Activated CD4-positive, alpha-beta T cell treated with anti-CD3 and anti-CD28 coated beads, Interleukin-2, Interleukin-6, amounts not matched to agents 100 ng/mL and 50 ng/mL, durations not matched to agents 16 hours and 8 hours (primary cell): ENCODE data around the gene ELAC1.

ENCODE experiments used
- DNase-seq: peaks from one replicate; pipeline ENCODE4 v3.0.0-alpha.2; 2020

Gene ELAC1

DNA sequence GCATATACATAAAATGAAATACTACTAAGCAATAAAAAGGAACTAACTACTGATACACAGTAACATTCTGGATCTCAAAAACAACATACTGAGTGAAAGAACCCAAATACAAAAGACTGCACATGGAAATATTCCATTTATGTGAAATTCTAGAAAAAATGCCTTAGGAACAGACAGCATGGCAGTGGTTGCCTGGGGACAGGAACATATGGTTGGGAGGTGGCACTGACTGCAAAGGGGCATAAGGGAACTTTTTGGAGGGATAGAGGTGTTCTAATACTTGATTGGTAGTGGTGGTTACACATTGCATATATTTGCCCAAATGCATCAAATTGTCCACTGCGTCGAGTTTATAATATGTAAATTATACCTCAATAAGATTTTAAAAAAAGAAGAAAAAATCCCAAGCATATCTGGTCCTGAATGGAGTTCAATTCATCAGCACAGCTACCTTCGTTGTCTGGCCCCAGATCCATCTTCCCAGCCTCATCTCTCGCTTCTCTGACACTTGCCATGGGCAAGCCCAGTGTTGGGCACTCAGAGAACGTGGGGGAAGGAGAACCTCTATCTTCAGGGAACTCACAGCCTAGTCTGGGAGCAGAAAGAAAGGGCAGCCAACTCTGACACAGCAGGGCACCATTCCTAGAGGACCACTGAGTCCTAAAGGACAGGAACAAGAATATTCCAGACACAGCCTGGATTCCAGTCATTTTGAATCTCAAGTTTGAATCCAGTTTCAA lies 53.6 kb downstream of the ELAC1 start:
- DNase-seq = no peak

DNA sequence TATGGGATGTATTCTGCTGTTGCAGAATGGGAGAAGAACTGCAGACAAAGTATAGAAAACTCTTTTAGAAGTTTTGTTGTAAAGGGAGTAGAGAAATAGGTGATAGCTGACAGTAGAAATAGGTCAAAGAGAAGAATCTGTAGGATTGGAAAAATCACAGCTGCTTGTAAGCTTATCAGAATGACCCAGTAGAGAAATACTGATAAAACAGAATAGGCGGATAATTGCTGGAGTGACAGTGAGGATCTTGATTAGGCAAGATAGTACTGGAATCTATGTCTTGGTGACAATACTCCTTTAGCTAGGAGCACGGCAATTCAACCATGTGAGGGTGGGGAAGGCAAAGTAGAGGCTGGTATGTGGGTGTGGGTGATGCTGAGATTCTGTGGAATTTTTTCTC lies 57.7 kb downstream of the ELAC1 start:
- no peak for DNase-seq

DNA sequence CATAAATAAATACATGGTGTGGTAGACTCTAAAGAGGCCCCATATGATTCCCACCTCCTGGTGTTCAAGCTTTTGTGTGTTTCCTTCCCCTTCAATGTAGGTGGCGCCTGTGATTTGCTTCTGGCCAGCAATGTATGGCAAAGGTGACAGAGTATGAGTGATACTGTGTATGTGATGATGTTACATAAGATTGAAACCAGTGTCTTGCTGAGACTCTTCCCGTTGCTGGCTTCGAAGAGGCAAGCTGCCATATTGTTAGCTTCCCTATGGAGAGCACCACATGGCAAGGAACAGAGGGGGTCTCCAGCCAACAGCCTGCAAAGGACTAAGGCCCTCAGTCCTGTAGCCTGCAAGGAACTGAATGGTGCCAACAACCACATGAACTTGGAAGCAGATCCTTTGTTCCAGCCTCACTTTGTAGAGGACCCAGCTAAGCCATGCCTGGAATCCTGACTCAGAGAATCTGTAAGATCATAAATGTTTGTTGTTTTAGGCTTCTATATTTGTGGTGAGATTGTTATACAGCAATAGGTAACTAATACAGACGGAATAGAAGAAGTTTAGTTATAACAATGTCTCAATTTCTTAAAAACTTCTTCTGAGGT lies 60.5 kb downstream of the ELAC1 start:
- DNase-seq = peak; percentile 61

- no peak for DNase-seq
Measured at GRCh38 chr18:51029378-51029693, 61.5 kb downstream of the ELAC1 start.

DNA sequence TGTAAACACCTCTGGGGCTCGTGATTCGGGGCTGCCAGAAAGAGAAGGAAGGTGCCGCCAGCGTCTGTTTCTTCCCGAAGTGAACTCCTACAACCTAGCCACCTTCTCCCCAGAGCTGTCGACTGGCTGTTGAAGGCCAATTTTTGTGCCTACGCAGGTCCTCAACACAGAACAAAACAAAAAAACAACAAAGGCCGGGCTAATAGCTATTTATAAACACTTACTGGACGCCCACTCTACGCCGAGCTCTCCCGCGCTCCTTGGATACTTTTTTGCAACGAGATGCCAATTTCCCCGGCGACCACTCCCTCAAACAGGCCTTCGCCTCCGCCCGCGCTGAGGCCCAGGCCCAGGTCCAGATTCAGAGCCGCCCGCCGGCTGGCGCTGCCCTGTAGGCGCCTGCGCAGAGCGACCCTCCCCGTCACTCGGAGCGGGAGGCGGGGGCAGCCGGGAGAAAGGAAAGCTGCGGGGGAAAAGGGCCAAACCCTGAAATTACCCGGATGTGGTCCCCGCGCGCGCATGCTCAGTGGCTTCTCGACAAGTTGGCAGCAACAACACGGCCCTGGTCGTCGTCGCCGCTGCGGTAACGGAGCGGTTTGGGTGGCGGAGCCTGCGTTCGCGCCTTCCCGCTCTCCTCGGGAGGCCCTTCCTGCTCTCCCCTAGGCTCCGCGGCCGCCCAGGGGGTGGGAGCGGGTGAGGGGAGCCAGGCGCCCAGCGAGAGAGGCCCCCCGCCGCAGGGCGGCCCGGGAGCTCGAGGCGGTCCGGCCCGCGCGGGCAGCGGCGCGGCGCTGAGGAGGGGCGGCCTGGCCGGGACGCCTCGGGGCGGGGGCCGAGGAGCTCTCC lies 62.1 kb downstream of the ELAC1 start, which contains the start of gene SMAD4:
Gene SMAD4, plus strand, starts transcription at position 520 of the 843 bp plus-strand sequence. CDS start 16,834 bp downstream, outside the sequence.
- peak; percentile 98 for DNase-seq

DNA sequence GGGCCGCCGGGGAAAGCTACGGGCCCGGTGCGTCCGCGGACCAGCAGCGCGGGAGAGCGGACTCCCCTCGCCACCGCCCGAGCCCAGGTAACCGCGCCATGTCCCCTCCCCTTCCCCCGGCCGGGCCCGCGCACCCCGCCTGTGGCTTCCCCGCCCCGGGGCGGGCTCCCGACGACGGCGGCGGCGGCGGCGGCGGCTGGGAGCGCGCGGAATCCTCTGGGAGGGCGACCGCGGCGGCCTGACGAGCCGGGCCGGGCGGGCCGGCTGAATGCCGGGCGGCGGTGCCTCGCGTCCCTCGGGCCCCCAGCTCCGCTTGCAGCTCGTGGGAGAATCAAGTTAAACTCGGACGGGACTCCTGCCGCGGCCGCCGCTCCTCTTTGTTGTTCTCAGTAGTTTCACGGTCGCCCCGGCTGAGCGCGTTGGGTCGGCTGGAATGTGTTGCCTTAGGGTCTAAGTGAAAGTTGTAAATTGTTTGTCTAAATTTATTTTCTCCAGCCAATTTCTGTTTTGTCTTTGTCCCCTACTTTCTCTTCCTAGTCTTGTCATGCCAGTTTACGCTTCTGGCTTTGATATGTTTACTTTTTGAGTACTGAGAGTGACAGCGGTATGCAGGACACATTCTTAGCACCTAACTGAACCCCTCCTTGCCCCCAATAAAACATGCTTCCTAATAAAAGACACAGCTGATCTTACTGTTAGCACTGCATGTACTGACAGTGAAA lies 62.9 kb downstream of the ELAC1 start:
- peak; percentile 69 for DNase-seq

DNA sequence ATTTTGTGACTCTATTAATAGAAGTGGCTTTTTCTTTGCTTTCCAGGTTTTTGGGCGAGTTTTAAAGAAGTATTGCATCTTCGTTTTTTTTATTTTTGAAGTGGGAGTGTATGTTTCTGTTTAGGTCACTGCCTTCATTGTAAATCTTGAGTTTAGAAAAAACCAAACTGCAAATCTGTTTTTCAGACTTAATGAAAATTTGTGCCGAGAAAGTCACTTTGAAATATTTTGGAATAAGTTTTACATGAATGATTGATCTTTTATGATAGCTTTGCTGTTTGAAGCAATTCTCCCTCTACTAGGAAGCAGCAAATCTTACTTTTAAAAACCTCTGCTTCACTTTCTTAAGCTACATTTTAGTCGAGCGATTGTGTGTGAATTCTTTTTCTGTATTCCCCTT lies 64.4 kb downstream of the ELAC1 start:
- DNase-seq = no peak

DNA sequence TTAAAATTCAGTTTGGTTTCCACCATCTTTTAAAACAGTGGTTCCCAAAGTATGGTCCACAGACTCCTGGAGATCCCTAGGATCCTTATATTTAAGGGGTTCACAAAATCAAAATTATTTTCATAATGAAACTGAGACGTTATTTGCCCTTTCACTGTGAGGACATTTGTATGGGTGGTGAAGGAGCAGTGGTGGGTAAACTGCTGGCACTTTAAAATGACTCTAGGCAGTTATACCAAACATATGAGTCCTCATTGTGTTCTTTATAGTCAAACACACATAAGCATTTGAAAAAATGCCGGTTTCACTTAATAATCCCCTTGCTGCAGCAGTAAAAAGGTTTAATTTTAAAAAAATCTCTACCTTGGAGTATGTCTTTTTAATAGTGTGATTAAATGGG lies 69.4 kb downstream of the ELAC1 start:
- DNase-seq = no peak
